SK-N-SH treated with all-trans-retinoic acid at 6 μM for 48 hours (cell line): ENCODE measurements around the gene CEACAM18.

Experiments
- ATAC-seq: fragments of 200-7000 bp; cut with Tn5 transposase; 3 replicates; pipeline ENCODE4 v1.9.1; 2020; ENCODE audit warnings: mild to moderate bottlenecking, moderate library complexity
- ARNTL ChIP-seq: fragments of 450-650 bp; formaldehyde crosslinking; IDR thresholded peaks from 2 replicates; pipeline ENCODE4 v1.5.0; 2020; ENCODE audit warnings: low read depth, mild to moderate bottlenecking, moderate library complexity, borderline replicate concordance
- BACH2 ChIP-seq: fragments of 250-450 bp; sonication (Bioruptor Pico); IDR thresholded peaks from 2 replicates; pipeline ENCODE4 v1.9.0; 2021; ENCODE audit warnings: mild to moderate bottlenecking, borderline replicate concordance
- CREB5 ChIP-seq: fragments of 250-450 bp; sonication (Bioruptor Pico); IDR thresholded peaks from 2 replicates; pipeline ENCODE4 v1.5.1; 2020; ENCODE audit warnings: low read depth, mild to moderate bottlenecking, moderate library complexity
- CSDC2 ChIP-seq: fragments of 250-450 bp; sonication (Bioruptor Pico); IDR thresholded peaks from 2 replicates; pipeline ENCODE4 v1.5.0; 2020; ENCODE audit warnings: mild to moderate bottlenecking, moderate library complexity
- CSRNP3 ChIP-seq: fragments of 250-450 bp; sonication (Bioruptor Pico); IDR thresholded peaks from 2 replicates; pipeline ENCODE4 v1.5.1; 2021; ENCODE audit warnings: mild to moderate bottlenecking, moderate library complexity
- ESRRG ChIP-seq: fragments of 250-450 bp; sonication (Bioruptor Pico); IDR thresholded peaks from 2 replicates; pipeline ENCODE4 v1.6.1; 2021; ENCODE audit warnings: mild to moderate bottlenecking
- GLIS3 ChIP-seq: fragments of 250-450 bp; sonication (Bioruptor Pico); IDR thresholded peaks from 2 replicates; pipeline ENCODE4 v1.5.0; 2020; ENCODE audit warnings: mild to moderate bottlenecking, moderate library complexity
- ISL1 ChIP-seq: fragments of 250-450 bp; sonication (Bioruptor Pico); IDR thresholded peaks from 2 replicates; pipeline ENCODE4 v2.1.2; 2022; ENCODE audit warnings: mild to moderate bottlenecking, moderate library complexity
- OSR1 ChIP-seq: fragments of 250-450 bp; sonication (Bioruptor Pico); IDR thresholded peaks from 2 replicates; pipeline ENCODE4 v1.8.0; 2022; ENCODE audit warnings: moderate library complexity, mild to moderate bottlenecking, inconsistent platforms
- PATZ1 ChIP-seq: fragments of 250-450 bp; sonication (Bioruptor Pico); IDR thresholded peaks from 2 replicates; pipeline ENCODE4 v1.8.0; 2020; ENCODE audit warnings: mild to moderate bottlenecking, moderate library complexity, borderline replicate concordance
- POU6F1 ChIP-seq: fragments of 250-450 bp; sonication (Bioruptor Pico); IDR thresholded peaks from 2 replicates; pipeline ENCODE4 v1.8.0; 2021; ENCODE audit warnings: low read depth, mild to moderate bottlenecking, moderate library complexity, borderline replicate concordance
- PPARA ChIP-seq: fragments of 250-450 bp; sonication (Bioruptor Pico); IDR thresholded peaks from 2 replicates; pipeline ENCODE4 v1.5.0; 2020; ENCODE audit warnings: mild to moderate bottlenecking, borderline replicate concordance
- RARB ChIP-seq: fragments of 250-450 bp; sonication (Bioruptor Pico); IDR thresholded peaks from 2 replicates; pipeline ENCODE4 v1.8.0; 2021; ENCODE audit warnings: mild to moderate bottlenecking, moderate library complexity
- SNAI2 ChIP-seq: fragments of 250-450 bp; sonication (Bioruptor Pico); IDR thresholded peaks from 2 replicates; pipeline ENCODE4 v1.5.0; 2020; ENCODE audit warnings: mild to moderate bottlenecking, moderate library complexity
- TCF4 ChIP-seq: fragments of 250-450 bp; sonication (Bioruptor Pico); IDR thresholded peaks from 2 replicates; pipeline ENCODE4 v1.8.0; 2021; ENCODE audit warnings: mild to moderate bottlenecking, moderate library complexity, borderline replicate concordance
- TOX ChIP-seq: fragments of 250-450 bp; sonication (Bioruptor Pico); IDR thresholded peaks from 2 replicates; pipeline ENCODE4 v1.8.0; 2021; ENCODE audit warnings: mild to moderate bottlenecking, moderate library complexity, borderline replicate concordance
- TSHZ2 ChIP-seq: fragments of 250-450 bp; sonication (Bioruptor Pico); IDR thresholded peaks from 2 replicates; pipeline ENCODE4 v1.5.0; 2020; ENCODE audit warnings: mild to moderate bottlenecking, moderate library complexity
- ZFP3 ChIP-seq: fragments of 250-450 bp; sonication (Bioruptor Pico); IDR thresholded peaks from 2 replicates; pipeline ENCODE4 v1.5.0; 2020; ENCODE audit warnings: mild to moderate bottlenecking, moderate library complexity
- ZNF565 ChIP-seq: fragments of 450-650 bp; formaldehyde crosslinking; conservative IDR thresholded peaks from 2 replicates; pipeline ENCODE4 v1.5.0; 2020; ENCODE audit warnings: low read depth, mild to moderate bottlenecking, moderate library complexity
- ZNF70 ChIP-seq: fragments of 450-650 bp; formaldehyde crosslinking; IDR thresholded peaks from 2 replicates; pipeline ENCODE4 v1.5.0; 2020; ENCODE audit warnings: mild to moderate bottlenecking, moderate library complexity

The CEACAM18 gene

GRCh38 chr19:51433043-51433442, 45.3 kb upstream of the CEACAM18 start (continued):
- no peak for TF ChIP-seq CSRNP3 (CRISPR knock-in tag)
- TF ChIP-seq, all 23 proteins: peak for 0

- ATAC-seq, result no peak
- TF ChIP-seq ZNF70 (no peak), ARNTL (CRISPR knock-in tag) (no peak), CREB5 (CRISPR knock-in tag) (no peak), TSHZ2 (CRISPR knock-in tag) (no peak), ZFP3 (CRISPR knock-in tag) (no peak), CSRNP3 (CRISPR knock-in tag) (no peak), GLIS3 (CRISPR knock-in tag) (no peak), POU6F1 (no peak), PATZ1 (CRISPR knock-in tag) (no peak), OSR1 (no peak), RARB (CRISPR knock-in tag) (no peak), ZNF565 (CRISPR knock-in tag) (no peak), TCF4 (CRISPR knock-in tag) (no peak), BACH2 (CRISPR knock-in tag) (no peak), SNAI2 (CRISPR knock-in tag) (no peak), TOX (no peak), ISL1 (CRISPR knock-in tag) (no peak), PPARA (CRISPR knock-in tag) (no peak)
Observed at GRCh38 chr19:51434456-51434855, 43.9 kb upstream of the CEACAM18 start.

- peak; percentile 82 for ATAC-seq
- TF ChIP-seq TCF4 (CRISPR knock-in tag) (no peak), PPARA (CRISPR knock-in tag) (no peak), ZFP3 (CRISPR knock-in tag) (no peak), TOX (no peak), ZNF565 (CRISPR knock-in tag) (no peak), BACH2 (CRISPR knock-in tag) (no peak), TSHZ2 (CRISPR knock-in tag) (no peak), PATZ1 (CRISPR knock-in tag) (no peak), ESRRG (no peak), CSDC2 (no peak), ZNF70 (no peak)
Observed at GRCh38 chr19:51439021-51439465, 39.3 kb upstream of the CEACAM18 start.
